HG02852 (cell line): ENCODE data around the gene CDC73.
"Not testable (repeated sequence)": the region's sequence is repeated elsewhere in the genome, so short reads cannot be mapped to it uniquely, and the experiment has no call there.

ENCODE experiments used
- ATAC-seq: cut with Tn5 transposase; IDR thresholded peaks from one replicate; pipeline ENCODE4 v1.9.1; 2021; ENCODE audit warnings: mild to moderate bottlenecking, moderate library complexity; ENCODE audit not compliant: unreplicated experiment

The CDC73 gene

GRCh38 chr1:193278968-193279367 is 157.1 kb downstream of the CDC73 start:
- ATAC-seq, result no peak

GRCh38 chr1:193281894-193282293 is 160.1 kb downstream of the CDC73 start:
- no peak for ATAC-seq

GRCh38 chr1:193283016-193283415 is 161.2 kb downstream of the CDC73 start:
- ATAC-seq, result no peak

- ATAC-seq, result no peak
Observed at GRCh38 chr1:193284219-193284618, 162.4 kb downstream of the CDC73 start.

- ATAC-seq, result no peak
Observed at GRCh38 chr1:193285641-193286040, 163.8 kb downstream of the CDC73 start.

- ATAC-seq, result not testable (repeated sequence)
Observed at GRCh38 chr1:193288548-193289080, 166.8 kb downstream of the CDC73 start.

GRCh38 chr1:193293726-193294125 is 171.9 kb downstream of the CDC73 start:
- no peak for ATAC-seq

- peak; percentile 79 for ATAC-seq
Observed at GRCh38 chr1:193299038-193299437, 177.2 kb downstream of the CDC73 start.

- ATAC-seq, result no peak
Observed at GRCh38 chr1:193301746-193302145, 179.9 kb downstream of the CDC73 start.

- no peak for ATAC-seq
Observed at GRCh38 chr1:193303849-193304248, 182.0 kb downstream of the CDC73 start.
